GM23338 (cell line): ENCODE measurements around the gene APMAP. TPM values are rescaled to one million over a fixed set of nuclear protein-coding genes. Genes with fewer than 3 reads are reported as not detected.

Experiments used
- ATAC-seq: fragments of 200-7000 bp; cut with Tn5 transposase; 3 replicates; pipeline ENCODE4 v1.9.1; 2020
- DNase-seq: peaks from one replicate; pipeline ENCODE4 v3.0.0-alpha.2; 2015; ENCODE audit warnings: low spot score
- H2AFZ ChIP-seq: fragments of 200-600 bp; sonication (generic); 2 replicates; pipeline ENCODE4 v1.8.0; 2016; ENCODE audit warnings: antibody characterized with exemption, mild to moderate bottlenecking, moderate library complexity
- H3F3A ChIP-seq: fragments of 200-600 bp; sonication (generic); replicated peaks from 2 replicates; pipeline ENCODE4 v1.8.0; 2017; ENCODE audit warnings: antibody characterized with exemption, mixed run types, low read depth
- H3K27ac ChIP-seq: fragments of 200-600 bp; sonication (generic); 2 replicates; pipeline ENCODE4 v1.6.1; 2016; ENCODE audit warnings: low read depth
- H3K27me3 ChIP-seq: fragments of 200-600 bp; sonication (generic); 2 replicates; pipeline ENCODE4 v1.8.0; 2016; ENCODE audit warnings: mild to moderate bottlenecking, mixed run types, moderate library complexity; ENCODE audit not compliant: insufficient read depth
- H3K36me3 ChIP-seq: fragments of 200-600 bp; sonication (generic); 2 replicates; pipeline ENCODE4 v1.8.0; 2016; ENCODE audit warnings: mild to moderate bottlenecking; ENCODE audit not compliant: insufficient read depth
- H3K4me1 ChIP-seq: fragments of 200-600 bp; sonication (generic); 2 replicates; pipeline ENCODE4 v1.8.0; 2016; ENCODE audit warnings: mild to moderate bottlenecking, moderate library complexity; ENCODE audit not compliant: insufficient read depth
- H3K4me2 ChIP-seq: fragments of 200-600 bp; sonication (generic); 2 replicates; pipeline ENCODE4 v1.7.1; 2017; ENCODE audit warnings: mixed run types
- H3K4me3 ChIP-seq: fragments of 200-600 bp; sonication (generic); 2 replicates; pipeline ENCODE4 v1.6.1; 2016; ENCODE audit warnings: mixed run types
- H3K79me2 ChIP-seq: fragments of 200-600 bp; sonication (generic); replicated peaks from 2 replicates; pipeline ENCODE4 v1.8.0; 2017; ENCODE audit warnings: mild to moderate bottlenecking; ENCODE audit not compliant: insufficient read depth
- H3K9me2 ChIP-seq: fragments of 200-600 bp; sonication (generic); 2 replicates; pipeline ENCODE4 v1.8.0; 2017; ENCODE audit not compliant: insufficient read depth
- H4K20me1 ChIP-seq: fragments of 200-600 bp; sonication (generic); replicated peaks from 2 replicates; pipeline ENCODE4 v1.8.0; 2017; ENCODE audit warnings: mild to moderate bottlenecking; ENCODE audit not compliant: insufficient read depth
- H3K27ac Mint-ChIP-seq: 2 replicates; pipeline ENCODE4 v1.8.0; 2020; ENCODE audit warnings: inconsistent platforms, mild to moderate bottlenecking, moderate library complexity, mixed read lengths
- H3K27me3 Mint-ChIP-seq: 3 replicates; pipeline ENCODE4 v1.8.0; 2022; ENCODE audit warnings: low read depth, mild to moderate bottlenecking, moderate library complexity, mixed read lengths, inconsistent platforms; ENCODE audit not compliant: insufficient read depth, poor library complexity
- H3K36me3 Mint-ChIP-seq: 3 replicates; pipeline ENCODE4 v1.8.0; 2021; ENCODE audit warnings: low read depth, mild to moderate bottlenecking, inconsistent platforms, moderate library complexity, mixed read lengths
- H3K4me1 Mint-ChIP-seq: 3 replicates; pipeline ENCODE4 v1.8.0; 2020; ENCODE audit warnings: mild to moderate bottlenecking, inconsistent platforms, mixed read lengths
- H3K4me3 Mint-ChIP-seq: 3 replicates; pipeline ENCODE4 v1.8.0; 2021; ENCODE audit warnings: moderate library complexity, mild to moderate bottlenecking, inconsistent platforms, mixed read lengths
- H3K9me3 Mint-ChIP-seq: 3 replicates; pipeline ENCODE4 v1.8.0; 2020; ENCODE audit warnings: moderate library complexity, mild to moderate bottlenecking, inconsistent platforms, mixed read lengths
- CREB1 ChIP-seq: fragments of 250-450 bp; sonication (Bioruptor Pico); IDR thresholded peaks from 2 replicates; pipeline ENCODE4 v1.5.0; 2020; ENCODE audit warnings: low read depth, mild to moderate bottlenecking, moderate library complexity
- EZH2 ChIP-seq: fragments of 200-600 bp; sonication (generic); IDR thresholded peaks from one replicate; pipeline ENCODE4 v1.8.0; 2017; ENCODE audit warnings: antibody characterized with exemption, mild to moderate bottlenecking, low read depth; ENCODE audit not compliant: unreplicated experiment
- EZH2phosphoT487 ChIP-seq: fragments of 200-600 bp; sonication (generic); IDR thresholded peaks from one replicate; pipeline ENCODE4 v1.8.1; 2018; ENCODE audit warnings: antibody characterized with exemption; ENCODE audit not compliant: unreplicated experiment
- JUNB ChIP-seq: IDR thresholded peaks from one replicate; pipeline ENCODE4 v1.6.1; 2016; ENCODE audit warnings: antibody characterized with exemption; ENCODE audit not compliant: unreplicated experiment
- NANOG ChIP-seq: IDR thresholded peaks from 2 replicates; pipeline ENCODE4 v1.6.1; 2016; ENCODE audit warnings: antibody characterized with exemption, borderline replicate concordance
- POLR2AphosphoS5 ChIP-seq: IDR thresholded peaks from 2 replicates; pipeline ENCODE4 v1.6.1; 2016; ENCODE audit warnings: antibody characterized with exemption, low read depth
- STAT1 ChIP-seq: IDR thresholded peaks from one replicate; pipeline ENCODE4 v1.6.1; 2016; ENCODE audit warnings: antibody characterized with exemption; ENCODE audit not compliant: unreplicated experiment
- ZNF114 ChIP-seq: fragments of 250-450 bp; sonication (Bioruptor Pico); IDR thresholded peaks from 2 replicates; pipeline ENCODE4 v1.5.0; 2020; ENCODE audit warnings: mild to moderate bottlenecking, moderate library complexity
- ZNF331 ChIP-seq: fragments of 250-450 bp; sonication (Bioruptor Pico); IDR thresholded peaks from 2 replicates; pipeline ENCODE4 v1.5.0; 2020; ENCODE audit warnings: low read depth, mild to moderate bottlenecking, moderate library complexity
- polyA plus RNA-seq: library from polyadenylated mRNA; unstranded; fragments of >200 nt; fragmentation: Nextera tagmentation; extraction: Ambion mirVana; gene quantifications from 2 replicates; pipeline ENCODE4 v1.2.1, GENCODE V29; 2016
- total RNA-seq: library from RNA; depleted of rRNA; stranded (reverse); fragments of >200 nt; shearing (Covaris generic); gene quantifications from 2 replicates; pipeline ENCODE4 v1.2.3, GENCODE V29; 2014
- TF ChIP-seq, protein P1 (sequence below): IDR thresholded peaks from 2 replicates; pipeline ENCODE4 v1.6.1; 2016; ENCODE audit warnings: antibody characterized with exemption
- TF ChIP-seq, protein P2 (sequence below): IDR thresholded peaks from one replicate; pipeline ENCODE4 v1.6.1; 2018; ENCODE audit warnings: antibody characterized with exemption; ENCODE audit not compliant: unreplicated experiment
- TF ChIP-seq, protein P3 (sequence below), 2 experiments: fragments of 200-600 bp in 1 of 2; sonication (generic) in 1 of 2; conservative IDR thresholded peaks; 2 replicates each; pipeline versions ENCODE4 v1.5.1 to v1.6.1; 2016 to 2017; ENCODE audit warnings: antibody characterized with exemption in 2 of 2, low read depth in 2 of 2, mild to moderate bottlenecking in 2 of 2, moderate library complexity in 1 of 2
- TF ChIP-seq, protein P4 (sequence below): fragments of 250-450 bp; sonication (Bioruptor Pico); IDR thresholded peaks from 2 replicates; pipeline ENCODE4 v1.5.0; 2020; ENCODE audit warnings: mild to moderate bottlenecking, moderate library complexity

APMAP gene
- total and polyA plus RNA-seq, 2 experiments from 2014 or later, result 31.7 to 72.3 TPM

DNA sequence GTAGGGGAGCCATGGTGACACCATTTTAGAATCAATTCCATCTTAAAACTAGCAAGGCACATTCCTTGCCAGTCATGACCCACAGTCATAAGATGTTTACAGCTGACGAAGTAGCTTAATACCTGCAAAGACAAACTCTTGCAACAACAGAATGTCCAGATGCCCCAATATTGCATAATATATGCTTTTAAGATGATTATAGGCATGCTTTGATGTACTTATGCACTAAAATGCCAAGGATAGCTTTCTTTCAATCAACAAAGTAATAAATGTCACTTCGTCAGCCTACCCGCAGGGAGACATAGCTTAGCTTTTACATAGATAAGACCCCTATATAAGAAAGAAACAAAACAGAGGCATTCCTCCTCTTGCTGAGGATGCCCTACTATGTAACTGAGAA, 38.7 kb upstream of the APMAP start:
- H3F3A ChIP-seq, result no peaks in the 10 kb centered on the region
- Mint-ChIP-seq H3K9me3 (no peaks in the 10 kb centered on the region; the same call in 2 of the 3 replicates), H3K4me1 (peaks cover 20% of the 10 kb centered on the region)

More for the DNA sequence above, 38.7 kb upstream of the APMAP start:
- Histone ChIP-seq H4K20me1 (no peaks in the 10 kb centered on the region), H3K4me1 (no peaks in the 10 kb centered on the region; the same call in 1 of the 2 replicates), H3K9me2 (peaks cover 4% of the 10 kb centered on the region; the same call in 1 of the 2 replicates), H3K36me3 (no peaks in the 10 kb centered on the region), H2AFZ (no peak overlapping the region), H3K27me3 (no peaks in the 10 kb centered on the region), H3K27ac (no peak overlapping the region), H3K4me2 (no peak overlapping the region), H3K4me3 (no peak overlapping the region), H3K79me2 (no peaks in the 10 kb centered on the region)
- no peaks in the 10 kb centered on the region for H3K36me3 Mint-ChIP-seq
- H3K4me3 Mint-ChIP-seq, result no peak overlapping the region
- TF ChIP-seq STAT1 (no peak), JUNB (no peak), POLR2AphosphoS5 (no peak), EZH2phosphoT487 (no peak), ZNF331 (CRISPR knock-in tag) (no peak), NANOG (no peak), CREB1 (CRISPR knock-in tag) (no peak), ZNF114 (CRISPR knock-in tag) (no peak), EZH2 (no peak)
- TF ChIP-seq, protein P1, sequence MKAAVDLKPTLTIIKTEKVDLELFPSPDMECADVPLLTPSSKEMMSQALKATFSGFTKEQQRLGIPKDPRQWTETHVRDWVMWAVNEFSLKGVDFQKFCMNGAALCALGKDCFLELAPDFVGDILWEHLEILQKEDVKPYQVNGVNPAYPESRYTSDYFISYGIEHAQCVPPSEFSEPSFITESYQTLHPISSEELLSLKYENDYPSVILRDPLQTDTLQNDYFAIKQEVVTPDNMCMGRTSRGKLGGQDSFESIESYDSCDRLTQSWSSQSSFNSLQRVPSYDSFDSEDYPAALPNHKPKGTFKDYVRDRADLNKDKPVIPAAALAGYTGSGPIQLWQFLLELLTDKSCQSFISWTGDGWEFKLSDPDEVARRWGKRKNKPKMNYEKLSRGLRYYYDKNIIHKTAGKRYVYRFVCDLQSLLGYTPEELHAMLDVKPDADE, result no peak
- TF ChIP-seq, protein P2, sequence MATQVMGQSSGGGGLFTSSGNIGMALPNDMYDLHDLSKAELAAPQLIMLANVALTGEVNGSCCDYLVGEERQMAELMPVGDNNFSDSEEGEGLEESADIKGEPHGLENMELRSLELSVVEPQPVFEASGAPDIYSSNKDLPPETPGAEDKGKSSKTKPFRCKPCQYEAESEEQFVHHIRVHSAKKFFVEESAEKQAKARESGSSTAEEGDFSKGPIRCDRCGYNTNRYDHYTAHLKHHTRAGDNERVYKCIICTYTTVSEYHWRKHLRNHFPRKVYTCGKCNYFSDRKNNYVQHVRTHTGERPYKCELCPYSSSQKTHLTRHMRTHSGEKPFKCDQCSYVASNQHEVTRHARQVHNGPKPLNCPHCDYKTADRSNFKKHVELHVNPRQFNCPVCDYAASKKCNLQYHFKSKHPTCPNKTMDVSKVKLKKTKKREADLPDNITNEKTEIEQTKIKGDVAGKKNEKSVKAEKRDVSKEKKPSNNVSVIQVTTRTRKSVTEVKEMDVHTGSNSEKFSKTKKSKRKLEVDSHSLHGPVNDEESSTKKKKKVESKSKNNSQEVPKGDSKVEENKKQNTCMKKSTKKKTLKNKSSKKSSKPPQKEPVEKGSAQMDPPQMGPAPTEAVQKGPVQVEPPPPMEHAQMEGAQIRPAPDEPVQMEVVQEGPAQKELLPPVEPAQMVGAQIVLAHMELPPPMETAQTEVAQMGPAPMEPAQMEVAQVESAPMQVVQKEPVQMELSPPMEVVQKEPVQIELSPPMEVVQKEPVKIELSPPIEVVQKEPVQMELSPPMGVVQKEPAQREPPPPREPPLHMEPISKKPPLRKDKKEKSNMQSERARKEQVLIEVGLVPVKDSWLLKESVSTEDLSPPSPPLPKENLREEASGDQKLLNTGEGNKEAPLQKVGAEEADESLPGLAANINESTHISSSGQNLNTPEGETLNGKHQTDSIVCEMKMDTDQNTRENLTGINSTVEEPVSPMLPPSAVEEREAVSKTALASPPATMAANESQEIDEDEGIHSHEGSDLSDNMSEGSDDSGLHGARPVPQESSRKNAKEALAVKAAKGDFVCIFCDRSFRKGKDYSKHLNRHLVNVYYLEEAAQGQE, result no peak
- TF ChIP-seq, protein P3, sequence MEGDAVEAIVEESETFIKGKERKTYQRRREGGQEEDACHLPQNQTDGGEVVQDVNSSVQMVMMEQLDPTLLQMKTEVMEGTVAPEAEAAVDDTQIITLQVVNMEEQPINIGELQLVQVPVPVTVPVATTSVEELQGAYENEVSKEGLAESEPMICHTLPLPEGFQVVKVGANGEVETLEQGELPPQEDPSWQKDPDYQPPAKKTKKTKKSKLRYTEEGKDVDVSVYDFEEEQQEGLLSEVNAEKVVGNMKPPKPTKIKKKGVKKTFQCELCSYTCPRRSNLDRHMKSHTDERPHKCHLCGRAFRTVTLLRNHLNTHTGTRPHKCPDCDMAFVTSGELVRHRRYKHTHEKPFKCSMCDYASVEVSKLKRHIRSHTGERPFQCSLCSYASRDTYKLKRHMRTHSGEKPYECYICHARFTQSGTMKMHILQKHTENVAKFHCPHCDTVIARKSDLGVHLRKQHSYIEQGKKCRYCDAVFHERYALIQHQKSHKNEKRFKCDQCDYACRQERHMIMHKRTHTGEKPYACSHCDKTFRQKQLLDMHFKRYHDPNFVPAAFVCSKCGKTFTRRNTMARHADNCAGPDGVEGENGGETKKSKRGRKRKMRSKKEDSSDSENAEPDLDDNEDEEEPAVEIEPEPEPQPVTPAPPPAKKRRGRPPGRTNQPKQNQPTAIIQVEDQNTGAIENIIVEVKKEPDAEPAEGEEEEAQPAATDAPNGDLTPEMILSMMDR (conservative IDR thresholded peaks at IDR 0.05; ENCODE audit: low read depth in 2 of 2), result no peak
- TF ChIP-seq, protein P4, sequence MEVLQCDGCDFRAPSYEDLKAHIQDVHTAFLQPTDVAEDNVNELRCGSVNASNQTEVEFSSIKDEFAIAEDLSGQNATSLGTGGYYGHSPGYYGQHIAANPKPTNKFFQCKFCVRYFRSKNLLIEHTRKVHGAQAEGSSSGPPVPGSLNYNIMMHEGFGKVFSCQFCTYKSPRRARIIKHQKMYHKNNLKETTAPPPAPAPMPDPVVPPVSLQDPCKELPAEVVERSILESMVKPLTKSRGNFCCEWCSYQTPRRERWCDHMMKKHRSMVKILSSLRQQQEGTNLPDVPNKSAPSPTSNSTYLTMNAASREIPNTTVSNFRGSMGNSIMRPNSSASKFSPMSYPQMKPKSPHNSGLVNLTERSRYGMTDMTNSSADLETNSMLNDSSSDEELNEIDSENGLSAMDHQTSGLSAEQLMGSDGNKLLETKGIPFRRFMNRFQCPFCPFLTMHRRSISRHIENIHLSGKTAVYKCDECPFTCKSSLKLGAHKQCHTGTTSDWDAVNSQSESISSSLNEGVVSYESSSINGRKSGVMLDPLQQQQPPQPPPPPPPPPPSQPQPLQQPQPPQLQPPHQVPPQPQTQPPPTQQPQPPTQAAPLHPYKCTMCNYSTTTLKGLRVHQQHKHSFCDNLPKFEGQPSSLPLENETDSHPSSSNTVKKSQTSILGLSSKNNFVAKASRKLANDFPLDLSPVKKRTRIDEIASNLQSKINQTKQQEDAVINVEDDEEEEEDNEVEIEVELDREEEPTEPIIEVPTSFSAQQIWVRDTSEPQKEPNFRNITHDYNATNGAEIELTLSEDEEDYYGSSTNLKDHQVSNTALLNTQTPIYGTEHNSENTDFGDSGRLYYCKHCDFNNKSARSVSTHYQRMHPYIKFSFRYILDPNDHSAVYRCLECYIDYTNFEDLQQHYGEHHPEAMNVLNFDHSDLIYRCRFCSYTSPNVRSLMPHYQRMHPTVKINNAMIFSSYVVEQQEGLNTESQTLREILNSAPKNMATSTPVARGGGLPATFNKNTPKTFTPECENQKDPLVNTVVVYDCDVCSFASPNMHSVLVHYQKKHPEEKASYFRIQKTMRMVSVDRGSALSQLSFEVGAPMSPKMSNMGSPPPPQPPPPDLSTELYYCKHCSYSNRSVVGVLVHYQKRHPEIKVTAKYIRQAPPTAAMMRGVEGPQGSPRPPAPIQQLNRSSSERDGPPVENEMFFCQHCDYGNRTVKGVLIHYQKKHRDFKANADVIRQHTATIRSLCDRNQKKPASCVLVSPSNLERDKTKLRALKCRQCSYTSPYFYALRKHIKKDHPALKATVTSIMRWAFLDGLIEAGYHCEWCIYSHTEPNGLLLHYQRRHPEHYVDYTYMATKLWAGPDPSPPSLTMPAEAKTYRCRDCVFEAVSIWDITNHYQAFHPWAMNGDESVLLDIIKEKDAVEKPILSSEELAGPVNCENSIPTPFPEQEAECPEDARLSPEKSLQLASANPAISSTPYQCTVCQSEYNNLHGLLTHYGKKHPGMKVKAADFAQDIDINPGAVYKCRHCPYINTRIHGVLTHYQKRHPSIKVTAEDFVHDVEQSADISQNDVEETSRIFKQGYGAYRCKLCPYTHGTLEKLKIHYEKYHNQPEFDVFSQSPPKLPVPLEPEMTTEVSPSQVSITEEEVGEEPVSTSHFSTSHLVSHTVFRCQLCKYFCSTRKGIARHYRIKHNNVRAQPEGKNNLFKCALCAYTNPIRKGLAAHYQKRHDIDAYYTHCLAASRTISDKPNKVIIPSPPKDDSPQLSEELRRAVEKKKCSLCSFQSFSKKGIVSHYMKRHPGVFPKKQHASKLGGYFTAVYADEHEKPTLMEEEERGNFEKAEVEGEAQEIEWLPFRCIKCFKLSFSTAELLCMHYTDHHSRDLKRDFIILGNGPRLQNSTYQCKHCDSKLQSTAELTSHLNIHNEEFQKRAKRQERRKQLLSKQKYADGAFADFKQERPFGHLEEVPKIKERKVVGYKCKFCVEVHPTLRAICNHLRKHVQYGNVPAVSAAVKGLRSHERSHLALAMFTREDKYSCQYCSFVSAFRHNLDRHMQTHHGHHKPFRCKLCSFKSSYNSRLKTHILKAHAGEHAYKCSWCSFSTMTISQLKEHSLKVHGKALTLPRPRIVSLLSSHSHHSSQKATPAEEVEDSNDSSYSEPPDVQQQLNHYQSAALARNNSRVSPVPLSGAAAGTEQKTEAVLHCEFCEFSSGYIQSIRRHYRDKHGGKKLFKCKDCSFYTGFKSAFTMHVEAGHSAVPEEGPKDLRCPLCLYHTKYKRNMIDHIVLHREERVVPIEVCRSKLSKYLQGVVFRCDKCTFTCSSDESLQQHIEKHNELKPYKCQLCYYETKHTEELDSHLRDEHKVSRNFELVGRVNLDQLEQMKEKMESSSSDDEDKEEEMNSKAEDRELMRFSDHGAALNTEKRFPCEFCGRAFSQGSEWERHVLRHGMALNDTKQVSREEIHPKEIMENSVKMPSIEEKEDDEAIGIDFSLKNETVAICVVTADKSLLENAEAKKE (CRISPR knock-in tag), result no peak
- H3K27ac Mint-ChIP-seq, result no peak overlapping the region
- H3K27me3 Mint-ChIP-seq, result peaks cover 8% of the 10 kb centered on the region
- no peak for ATAC-seq
- DNase-seq, result no peak
